ENCODE results near the gene SERINC2. TPM values are rescaled to one million over a fixed set of nuclear protein-coding genes. Genes with fewer than 3 reads are reported as not detected.

The SERINC2 gene
- total and polyA plus RNA-seq, 4 donors = 4.9 to 66.4 (median 38.7) TPM

- Histone ChIP-seq H3K27me3 (ENCODE audit: control insufficient read depth in 4 of 4, insufficient read depth in 4 of 4, low read length in 3 of 4) (no peaks in the 10 kb centered on the region), H3K36me3 (ENCODE audit: control insufficient read depth in 4 of 4, insufficient read depth in 3 of 4, low read depth in 1 of 4, low read length in 3 of 4) (no peaks in the 10 kb centered on the region), H3K4me3 (ENCODE audit: low read depth in 1 of 3, low read length in 3 of 3) (no peak overlapping the region), H3K9ac (ENCODE audit: low read depth in 1 of 2, low read length in 2 of 2) (no peak overlapping the region), H3K4me1 (ENCODE audit: control insufficient read depth in 4 of 4, insufficient read depth in 4 of 4, low read length in 3 of 4) (peaks cover 2 to 5% (median 4%) of the 10 kb centered on the region in 4 donors), H3K27ac (ENCODE audit: low read depth in 1 of 2, low read length in 2 of 2) (no peak overlapping the region), H3K9me3 (ENCODE audit: control insufficient read depth in 4 of 4, low read length in 3 of 4) (no peaks in the 10 kb centered on the region)
- TF ChIP-seq FOXA2 (IDR thresholded peaks at IDR 0.05) (no peak), CTCF (IDR thresholded peaks at IDR 0.05; ENCODE audit: low read depth, low read length, missing input control) (no peak), ZBTB33 (IDR thresholded peaks at IDR 0.05) (no peak), ATF3 (IDR thresholded peaks at IDR 0.05) (no peak), SP1 (IDR thresholded peaks at IDR 0.05) (no peak), GABPA (IDR thresholded peaks at IDR 0.05 in 1 of 2, conservative IDR thresholded peaks at IDR 0.05 in 1 of 2) (no peak), REST (IDR thresholded peaks at IDR 0.05) (no peak), NR2F2 (IDR thresholded peaks at IDR 0.05) (no peak), HNF4G (IDR thresholded peaks at IDR 0.05) (no peak), RXRA (IDR thresholded peaks at IDR 0.05) (no peak), JUND (IDR thresholded peaks at IDR 0.05) (no peak), FOXA1 (IDR thresholded peaks at IDR 0.05) (no peak), TAF1 (conservative IDR thresholded peaks at IDR 0.05) (no peak), MAX (IDR thresholded peaks at IDR 0.05) (no peak), YY1 (IDR thresholded peaks at IDR 0.05) (no peak), RAD21 (IDR thresholded peaks at IDR 0.05) (no peak), HNF4A (conservative IDR thresholded peaks at IDR 0.05) (no peak), EGR1 (IDR thresholded peaks at IDR 0.05; ENCODE audit: low read depth in 2 of 2) (no peak)
- DNase-seq (ENCODE audit: low spot score) = no peak
Measured at GRCh38 chr1:31378001-31378400, 35.0 kb upstream of the SERINC2 start.

Data from liver (tissue), 9 donors.